Activated CD8-positive, alpha-beta memory T cell treated with anti-CD3 and anti-CD28 coated beads, Interleukin-2, amount 10 ng/mL, durations not matched to agents 7 days and 5 days (primary cell): ENCODE measurements around the gene KMT2B. TPM values are rescaled to one million over a fixed set of nuclear protein-coding genes. Genes with fewer than 3 reads are reported as not detected.

Experiments
- ATAC-seq: fragments of 150-1000 bp; cut with Tn5 transposase; one replicate; pipeline ENCODE4 v1.10.0; 2021; ENCODE audit warnings: moderate library complexity
- CTCF ChIA-PET: fragments of 350-600 bp; sonication (Branson Sonifier 250); formaldehyde crosslinking; loops from one replicate; lab custom pipeline; 2021; ENCODE audit warnings: antibody characterized with exemption; lab: Charles Lee
- DNase-seq: peaks from one replicate; pipeline ENCODE4 v3.0.0-alpha.2; 2020
- H3K27ac Mint-ChIP-seq: one replicate; pipeline ENCODE4 v1.8.0; 2021; ENCODE audit warnings: mild to moderate bottlenecking, mixed read lengths
- H3K27me3 Mint-ChIP-seq: one replicate; pipeline ENCODE4 v1.8.0; 2021; ENCODE audit warnings: mixed read lengths
- H3K36me3 Mint-ChIP-seq: one replicate; pipeline ENCODE4 v1.8.0; 2021; ENCODE audit warnings: mild to moderate bottlenecking, mixed read lengths
- H3K4me1 Mint-ChIP-seq: one replicate; pipeline ENCODE4 v1.8.0; 2021; ENCODE audit warnings: mixed read lengths
- H3K4me3 Mint-ChIP-seq: one replicate; pipeline ENCODE4 v1.8.0; 2021; ENCODE audit warnings: mild to moderate bottlenecking, moderate library complexity, mixed read lengths
- H3K9me3 Mint-ChIP-seq: one replicate; pipeline ENCODE4 v1.8.0; 2022; ENCODE audit warnings: low read depth, mixed read lengths
- total RNA-seq, 2 experiments: library from RNA; stranded (reverse); gene quantifications; one replicate each; pipeline ENCODE4 v1.2.3, GENCODE V29; 2021

Gene KMT2B
- total RNA-seq, 2 experiments from 2014 or later = 70.2 to 79.8 TPM

DNA sequence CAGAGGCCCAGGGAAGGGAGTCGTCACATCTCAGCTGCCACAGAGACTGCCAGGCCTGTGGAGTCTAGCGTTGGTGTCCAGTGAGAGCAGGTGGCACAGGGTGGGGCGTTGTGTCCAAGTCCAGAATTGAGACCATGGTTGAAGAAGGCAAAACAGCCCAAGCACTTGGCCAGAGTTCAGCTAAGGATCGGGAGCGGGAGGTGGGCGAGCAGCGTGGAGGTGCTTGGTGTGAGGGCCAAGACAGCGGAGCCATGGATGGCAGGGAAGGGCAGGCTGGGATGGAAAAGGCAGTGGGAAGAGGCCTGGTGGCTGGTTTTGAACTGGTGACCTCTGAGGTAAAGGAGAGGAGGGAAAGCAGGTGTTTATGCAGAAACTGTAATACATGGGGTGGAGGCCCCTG lies 16.5 kb downstream of the KMT2B start:
- ATAC-seq (no peak), DNase-seq (no peak)
- peak overlapping the region; percentile 12 for H3K27ac Mint-ChIP-seq
- H3K27me3 Mint-ChIP-seq = no peaks in the 10 kb centered on the region
- peaks cover 46% of the 10 kb centered on the region for H3K36me3 Mint-ChIP-seq
- H3K4me3 Mint-ChIP-seq = no peak overlapping the region
- CTCF ChIA-PET = interaction anchor here (1.5 kb wide), 1 partner anchor 22 kb away, joined by 3 read pairs; no protein-coding TSS in a partner anchor
- H3K4me1 Mint-ChIP-seq = peaks cover 2% of the 10 kb centered on the region
- no peaks in the 10 kb centered on the region for H3K9me3 Mint-ChIP-seq

DNA sequence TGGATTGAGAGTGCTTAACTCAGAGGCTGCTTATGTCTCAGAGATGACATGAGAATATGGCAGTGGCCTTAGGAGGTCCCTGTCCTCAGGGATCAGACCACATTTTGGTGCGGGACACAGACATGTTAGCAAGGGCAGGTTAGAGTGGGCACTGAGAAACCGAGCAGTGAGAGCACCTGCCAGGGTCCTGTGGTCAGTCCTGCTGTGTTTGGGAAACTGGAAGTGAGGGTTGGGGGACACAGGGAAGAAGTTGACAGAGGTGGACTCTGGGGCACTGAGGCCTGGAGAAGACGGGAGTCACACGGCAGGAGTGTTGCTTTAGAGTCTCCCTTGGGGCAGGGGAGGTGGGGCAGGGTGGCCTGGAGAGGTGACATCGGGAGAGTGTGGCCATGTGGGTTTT lies 17.1 kb downstream of the KMT2B start:
- ATAC-seq (no peak), DNase-seq (no peak)
- no peak overlapping the region for H3K4me3 Mint-ChIP-seq
- peaks cover 7% of the 10 kb centered on the region for H3K4me1 Mint-ChIP-seq
- no peaks in the 10 kb centered on the region for H3K9me3 Mint-ChIP-seq
- H3K27me3 Mint-ChIP-seq = no peaks in the 10 kb centered on the region
- CTCF ChIA-PET = interaction anchor here (1.5 kb wide), 1 partner anchor 23 kb away, joined by 3 read pairs; no protein-coding TSS in a partner anchor
- H3K27ac Mint-ChIP-seq = no peak overlapping the region
- peaks cover 43% of the 10 kb centered on the region for H3K36me3 Mint-ChIP-seq

DNA sequence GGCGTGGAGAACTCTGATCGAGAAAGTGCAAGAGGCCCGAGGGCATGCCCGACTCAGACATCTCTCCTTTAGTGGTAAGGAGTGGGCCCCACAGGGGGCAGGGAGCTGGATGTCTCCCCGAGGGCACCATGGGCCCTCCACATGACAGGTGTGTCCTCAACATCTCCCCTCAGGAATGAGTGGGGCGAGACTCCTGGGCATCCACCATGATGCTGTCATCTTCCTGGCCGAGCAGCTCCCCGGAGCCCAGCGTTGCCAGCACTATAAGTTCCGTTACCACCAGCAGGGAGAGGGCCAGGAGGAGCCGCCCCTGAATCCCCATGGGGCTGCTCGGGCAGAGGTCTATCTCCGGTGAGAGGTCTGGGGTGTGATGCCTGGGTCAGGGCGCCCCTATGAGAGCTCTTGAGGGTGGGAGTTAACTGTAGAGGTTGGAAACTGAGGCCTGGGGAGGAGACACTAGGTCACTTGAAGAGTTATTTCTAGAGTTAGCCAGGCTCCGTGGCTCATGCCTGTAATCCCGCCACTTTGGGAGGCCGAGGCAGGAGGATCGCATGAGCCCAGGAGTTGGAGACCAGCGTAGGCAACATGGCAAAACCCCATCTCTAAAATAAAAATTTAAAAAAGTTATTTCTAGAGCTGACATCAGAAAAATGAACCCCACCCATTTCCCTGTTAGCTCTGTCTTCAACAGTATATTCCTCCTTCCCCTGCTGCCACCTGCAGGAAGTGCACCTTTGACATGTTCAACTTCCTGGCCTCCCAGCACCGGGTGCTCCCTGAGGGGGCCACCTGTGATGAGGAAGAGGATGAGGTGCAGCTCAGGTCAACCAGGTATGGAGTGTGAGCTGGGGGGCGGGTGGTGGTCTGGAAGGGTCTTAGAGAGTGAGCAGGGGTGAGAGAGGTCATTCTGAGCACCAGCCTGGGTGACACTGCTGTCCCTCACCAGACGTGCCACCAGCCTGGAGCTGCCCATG lies 19.4 kb downstream of the KMT2B start:
- Mint-ChIP-seq H3K4me1 (peaks cover 14% of the 10 kb centered on the region), H3K27ac (no peak overlapping the region), H3K9me3 (no peaks in the 10 kb centered on the region), H3K4me3 (no peak overlapping the region), H3K36me3 (peaks cover 33% of the 10 kb centered on the region), H3K27me3 (no peaks in the 10 kb centered on the region)
- ATAC-seq (no peak), DNase-seq (peak; percentile 56)
- CTCF ChIA-PET = interaction anchor here (0.8 to 2.4 kb wide), 7 partner anchors 10 to 195 kb away, joined by 3 to 9 read pairs (median 5); partner anchors contain the start of gene LIN37

DNA sequence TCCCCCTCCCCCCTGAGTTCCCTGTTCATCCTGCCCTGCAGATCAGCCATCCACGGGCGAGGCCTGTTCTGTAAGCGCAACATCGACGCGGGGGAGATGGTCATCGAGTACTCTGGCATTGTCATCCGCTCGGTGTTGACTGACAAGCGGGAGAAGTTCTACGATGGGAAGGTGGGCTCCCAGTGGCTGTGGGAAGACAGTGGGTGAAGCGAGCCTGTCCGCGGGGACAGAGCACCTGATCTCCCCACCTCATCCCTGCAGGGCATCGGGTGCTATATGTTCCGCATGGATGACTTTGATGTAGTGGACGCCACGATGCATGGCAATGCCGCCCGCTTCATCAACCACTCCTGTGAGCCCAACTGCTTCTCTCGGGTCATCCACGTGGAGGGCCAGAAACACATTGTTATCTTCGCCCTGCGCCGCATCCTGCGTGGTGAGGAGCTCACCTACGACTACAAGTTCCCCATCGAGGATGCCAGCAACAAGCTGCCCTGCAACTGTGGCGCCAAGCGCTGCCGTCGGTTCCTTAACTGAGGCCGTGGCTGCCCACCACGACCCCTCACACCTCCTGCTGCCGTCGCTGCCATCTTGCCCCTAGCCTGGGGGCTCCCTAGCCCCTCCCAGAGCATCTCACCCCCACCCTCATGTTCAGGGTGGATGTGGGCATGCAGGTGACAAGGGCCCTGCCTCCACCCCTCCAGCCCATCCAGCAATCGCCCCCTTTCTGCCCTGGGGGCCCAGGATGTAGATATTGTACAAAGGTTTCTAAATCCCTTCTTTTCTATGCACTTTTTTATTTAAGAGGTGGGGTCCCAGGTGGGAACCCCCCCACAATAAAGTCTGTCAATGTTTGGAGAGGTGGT lies 20.5 kb downstream of the KMT2B start:
- DNase-seq (no peak), ATAC-seq (no peak)
- CTCF ChIA-PET = interaction anchor here (0.9 to 2.4 kb wide), 6 partner anchors 10 to 45 kb away, joined by 3 to 9 read pairs (median 5); partner anchors contain the start of gene LIN37
- no peak overlapping the region for H3K27ac Mint-ChIP-seq
- H3K9me3 Mint-ChIP-seq = no peaks in the 10 kb centered on the region
- H3K36me3 Mint-ChIP-seq = peaks cover 37% of the 10 kb centered on the region
- H3K4me3 Mint-ChIP-seq = no peak overlapping the region
- H3K4me1 Mint-ChIP-seq = peaks cover 22% of the 10 kb centered on the region
- no peaks in the 10 kb centered on the region for H3K27me3 Mint-ChIP-seq

DNA sequence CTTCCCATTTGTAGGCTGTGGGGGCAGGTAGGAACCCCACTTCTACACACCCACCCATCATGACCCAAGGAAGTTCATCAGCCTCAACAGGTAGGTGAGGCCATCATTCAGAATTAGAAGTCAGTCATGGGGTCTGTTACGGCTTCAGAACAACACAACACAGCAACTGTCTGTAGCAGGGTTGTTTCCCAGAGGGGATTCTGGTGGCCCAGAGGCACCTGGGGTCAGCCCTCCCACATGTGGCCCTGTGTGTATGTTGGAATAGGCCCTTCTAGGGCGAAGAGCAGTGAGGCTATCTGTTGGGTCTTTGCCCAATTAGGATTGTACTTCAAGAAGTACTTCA lies 21.1 kb downstream of the KMT2B start:
- CTCF ChIA-PET = interaction anchor here (2.2 to 2.4 kb wide), 4 partner anchors 12 to 44 kb away, joined by 7 to 10 read pairs (median 8); no protein-coding TSS in a partner anchor
- H3K27me3 Mint-ChIP-seq = no peaks in the 10 kb centered on the region
- DNase-seq (no peak), ATAC-seq (no peak)
- H3K36me3 Mint-ChIP-seq = peaks cover 40% of the 10 kb centered on the region
- peak overlapping the region; percentile 52 for H3K27ac Mint-ChIP-seq
- no peaks in the 10 kb centered on the region for H3K9me3 Mint-ChIP-seq
- no peak overlapping the region for H3K4me3 Mint-ChIP-seq
- H3K4me1 Mint-ChIP-seq = peaks cover 26% of the 10 kb centered on the region

DNA sequence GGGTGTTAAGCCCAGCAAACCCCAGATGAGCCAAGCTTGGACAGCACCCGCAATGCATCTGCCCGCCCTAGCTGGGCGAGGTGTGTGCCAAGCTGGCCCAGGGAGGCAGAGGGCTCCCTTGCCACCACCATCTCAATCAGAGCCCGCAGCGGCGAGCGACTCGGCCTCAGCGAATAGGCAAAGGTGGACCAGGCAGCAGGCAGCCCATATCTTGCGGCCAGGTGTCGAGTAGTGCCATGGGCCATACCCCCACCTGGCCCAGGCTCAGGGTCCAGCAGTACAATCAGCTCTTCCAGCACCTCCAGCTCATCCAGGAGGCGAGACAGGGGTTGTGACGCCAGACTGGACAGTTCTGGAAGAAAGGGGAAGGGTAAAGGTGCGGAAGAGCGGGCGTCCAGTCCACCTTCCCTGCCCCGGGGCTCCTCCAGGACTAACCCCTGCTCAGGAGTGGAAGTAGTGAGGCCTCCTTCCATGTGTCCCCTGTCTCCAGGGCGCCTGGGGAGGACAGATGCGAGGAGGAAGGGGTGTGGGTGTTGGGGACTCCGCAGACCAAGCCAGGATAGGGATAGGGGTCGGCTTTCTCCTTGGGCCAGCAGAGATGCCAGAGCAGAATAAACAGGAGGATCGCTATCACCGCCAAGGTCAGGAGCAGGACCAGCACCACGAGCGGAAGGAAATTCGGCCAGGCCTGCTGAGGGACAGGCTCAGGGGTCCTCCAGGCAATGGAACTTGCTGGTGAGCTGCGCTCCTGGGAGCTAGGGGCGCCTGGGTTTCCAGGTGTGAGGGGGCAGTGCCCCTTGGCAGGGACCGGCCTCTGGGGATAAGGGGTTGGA lies 21.7 kb downstream of the KMT2B start:
- Mint-ChIP-seq H3K27ac (no peak overlapping the region), H3K27me3 (no peaks in the 10 kb centered on the region), H3K4me1 (peaks cover 32% of the 10 kb centered on the region), H3K9me3 (no peaks in the 10 kb centered on the region), H3K4me3 (peak overlapping the region; percentile 84), H3K36me3 (peaks cover 34% of the 10 kb centered on the region)
- CTCF ChIA-PET = interaction anchor here (1.0 to 2.2 kb wide), 9 partner anchors 9 to 229 kb away, joined by 3 to 10 read pairs (median 4); partner anchors contain the start of genes HSPB6 and LIN37
- no peak for DNase-seq
- no peak for ATAC-seq

DNA sequence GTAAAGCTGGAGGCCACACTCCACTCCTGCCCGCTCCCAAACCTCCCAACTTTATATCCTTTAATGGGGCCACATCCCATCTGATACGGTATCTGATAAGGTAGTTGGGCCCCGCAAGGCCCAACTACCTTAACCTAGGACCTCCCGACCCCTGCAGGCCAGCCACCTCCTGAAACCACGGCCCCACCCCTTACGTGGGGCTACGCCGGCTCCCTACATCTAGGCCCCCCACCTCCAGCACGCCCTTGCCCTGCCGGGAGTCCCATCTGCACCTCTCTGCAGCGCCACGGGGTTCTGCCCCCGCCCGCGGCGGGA lies 22.3 kb downstream of the KMT2B start:
- CTCF ChIA-PET = interaction anchor here (1.0 to 2.2 kb wide), 15 partner anchors 9 to 229 kb away, joined by 3 to 10 read pairs (median 4); partner anchors contain the start of genes HSPB6 and LIN37
- ATAC-seq (peak; percentile 20), DNase-seq (no peak)
- H3K4me3 Mint-ChIP-seq = peak overlapping the region; percentile 84
- peak overlapping the region; percentile 55 for H3K27ac Mint-ChIP-seq
- H3K36me3 Mint-ChIP-seq = peaks cover 29% of the 10 kb centered on the region
- no peaks in the 10 kb centered on the region for H3K9me3 Mint-ChIP-seq
- peaks cover 34% of the 10 kb centered on the region for H3K4me1 Mint-ChIP-seq
- no peaks in the 10 kb centered on the region for H3K27me3 Mint-ChIP-seq

DNA sequence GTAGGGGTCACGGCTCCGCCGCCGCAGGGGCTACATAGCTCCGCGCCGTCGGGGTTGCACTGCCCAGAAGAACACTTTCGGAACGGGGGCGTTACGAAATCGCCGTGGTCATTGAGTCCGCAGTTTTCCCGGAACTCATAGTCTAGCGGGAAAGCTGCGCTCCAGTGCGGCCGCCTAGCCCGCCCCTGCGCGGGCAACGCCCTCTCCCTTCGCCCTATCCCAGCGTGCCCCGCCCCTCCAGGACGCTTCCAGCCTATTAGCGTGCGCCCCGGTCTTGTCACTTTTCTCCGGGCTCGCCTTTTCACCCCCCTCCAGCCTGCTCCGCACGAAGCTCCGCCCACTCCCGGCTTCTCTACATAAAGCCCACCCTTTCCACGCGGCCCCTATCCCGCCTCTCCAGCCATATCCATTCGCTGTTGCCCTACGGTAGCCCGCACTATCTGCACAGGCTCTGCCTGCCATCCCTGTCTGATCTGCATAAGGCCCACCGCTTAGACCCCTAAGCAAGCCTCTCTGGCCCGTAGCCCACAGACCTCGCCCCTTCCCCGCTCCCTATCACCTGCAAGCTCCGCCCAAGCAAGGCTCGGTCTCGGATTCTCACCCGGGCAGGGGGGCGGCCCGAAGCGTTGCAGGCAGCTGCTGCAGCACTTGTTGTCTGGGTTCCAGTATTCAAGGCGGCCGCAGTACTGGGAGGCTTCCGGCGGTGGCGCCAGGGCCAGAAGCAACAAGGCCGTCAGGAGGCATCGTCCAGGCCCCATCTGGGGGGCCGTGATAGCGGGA lies 22.8 kb downstream of the KMT2B start:
- Mint-ChIP-seq H3K9me3 (no peaks in the 10 kb centered on the region), H3K4me3 (peak overlapping the region; percentile 84), H3K27me3 (no peaks in the 10 kb centered on the region), H3K36me3 (peaks cover 27% of the 10 kb centered on the region), H3K27ac (peak overlapping the region; percentile 96), H3K4me1 (peaks cover 37% of the 10 kb centered on the region)
- DNase-seq = peak; percentile 99
- peak; percentile 72 for ATAC-seq
- CTCF ChIA-PET = interaction anchor here (0.6 to 2.2 kb wide), 17 partner anchors 8 to 230 kb away, joined by 3 to 10 read pairs (median 4); partner anchors contain the start of genes HSPB6 and LIN37

DNA sequence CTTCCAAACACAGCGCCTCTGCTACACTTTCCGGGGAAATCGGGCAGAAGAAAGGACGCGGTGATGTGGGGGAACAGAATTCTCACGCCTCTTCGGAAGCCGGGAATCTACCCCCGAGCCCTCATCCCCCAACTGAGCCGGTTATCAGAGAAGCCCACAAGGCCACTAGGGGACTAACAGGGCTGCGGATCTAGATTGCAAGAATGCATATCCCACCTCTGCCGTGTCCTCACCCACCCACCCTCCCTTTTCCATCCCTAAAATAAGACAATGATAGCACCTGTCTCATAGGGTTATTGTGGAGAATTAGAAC lies 23.4 kb downstream of the KMT2B start:
- Mint-ChIP-seq H3K27me3 (no peaks in the 10 kb centered on the region), H3K9me3 (no peaks in the 10 kb centered on the region), H3K27ac (peak overlapping the region; percentile 100), H3K4me3 (peak overlapping the region; percentile 84), H3K4me1 (peaks cover 42% of the 10 kb centered on the region), H3K36me3 (peaks cover 26% of the 10 kb centered on the region)
- ATAC-seq (no peak), DNase-seq (no peak)
- CTCF ChIA-PET = interaction anchor here (0.6 to 2.2 kb wide), 13 partner anchors 10 to 230 kb away, joined by 3 to 10 read pairs (median 4); partner anchors contain the start of gene HSPB6

DNA sequence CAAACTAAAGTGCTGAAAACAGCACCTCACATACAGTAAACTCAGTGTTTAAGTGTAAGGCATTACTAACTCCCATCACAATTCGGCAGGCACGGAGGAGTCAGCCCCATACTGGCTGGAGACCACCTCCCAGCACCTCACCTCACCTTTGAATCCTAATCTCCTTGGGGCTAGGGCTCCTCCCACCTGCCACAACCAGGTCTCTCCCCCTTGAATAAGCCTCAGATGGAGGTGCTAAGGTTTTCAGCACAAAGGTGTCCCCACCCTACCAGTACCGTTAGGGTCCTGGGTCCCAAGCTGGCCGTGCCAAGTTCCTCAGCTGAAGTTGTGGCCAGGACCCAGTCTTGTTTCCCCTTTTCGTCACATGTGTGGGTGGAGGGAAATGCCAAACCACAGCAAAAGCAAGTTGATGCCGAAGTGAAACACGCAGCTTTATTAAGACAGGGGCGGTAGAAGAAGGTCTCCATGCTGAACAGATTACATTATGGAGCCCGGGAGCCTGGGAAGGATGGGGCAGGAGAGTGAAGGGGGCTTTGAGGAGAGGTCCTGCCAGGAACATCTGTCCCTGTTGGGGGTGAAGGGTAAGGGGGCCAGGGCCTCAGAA lies 24.4 kb downstream of the KMT2B start, which contains the start of gene IGFLR1:
TSS of gene IGFLR1 (minus strand) at position 332 of the 604 bp plus-strand sequence. CDS start 1,272 bp downstream, outside the sequence.
- Mint-ChIP-seq H3K27me3 (no peaks in the 10 kb centered on the region), H3K36me3 (peaks cover 25% of the 10 kb centered on the region), H3K4me1 (peaks cover 49% of the 10 kb centered on the region), H3K27ac (peak within 1 kb of the TSS; percentile 100), H3K9me3 (no peaks in the 10 kb centered on the region), H3K4me3 (peak within 1 kb of the TSS; percentile 84)
- DNase-seq = peak; percentile 85
- CTCF ChIA-PET = interaction anchor here (1.0 to 1.8 kb wide), 4 partner anchors 24 to 137 kb away, joined by 3 to 7 read pairs (median 5); no protein-coding TSS in a partner anchor
- no peak for ATAC-seq
